Epithelial cell of esophagus (primary cell): Measurements from ENCODE around the gene DNLZ.

ENCODE experiments used
- DNase-seq: peaks from one replicate; pipeline ENCODE4 v3.0.0; 2010; ENCODE audit warnings: low read depth
- H3K4me3 ChIP-seq: 2 replicates; pipeline ENCODE4 v1.5.1; 2011; ENCODE audit warnings: mild to moderate bottlenecking, low read length, control low read depth
- CTCF ChIP-seq: IDR thresholded peaks from 2 replicates; pipeline ENCODE4 v1.5.1; 2011; ENCODE audit warnings: low read depth, mild to moderate bottlenecking, low read length, control low read depth, inconsistent platforms; ENCODE audit not compliant: insufficient read depth; ENCODE audit errors: missing control alignments

Gene DNLZ

GRCh38 chr9:136387217-136387616 is 23.7 kb upstream of the DNLZ start:
- no peak for TF ChIP-seq CTCF
- DNase-seq, result no peak

GRCh38 chr9:136386018-136386417 is 22.5 kb upstream of the DNLZ start:
- no peak overlapping the region for H3K4me3 ChIP-seq
- no peak for TF ChIP-seq CTCF
- DNase-seq, result no peak

More at GRCh38 chr9:136387217-136387616, 23.7 kb upstream of the DNLZ start:
- H3K4me3 ChIP-seq, result no peak overlapping the region

- H3K4me3 ChIP-seq, result no peak overlapping the region
- TF ChIP-seq CTCF, result no peak
- no peak for DNase-seq
These were observed 21.5 kb upstream of the DNLZ start for GRCh38 chr9:136385015-136385414.

- no peak for TF ChIP-seq CTCF
- H3K4me3 ChIP-seq, result no peak overlapping the region
- no peak for DNase-seq
These were observed 19.9 kb upstream of the DNLZ start for GRCh38 chr9:136383436-136383835.

- no peak for TF ChIP-seq CTCF
- no peak overlapping the region for H3K4me3 ChIP-seq
- DNase-seq, result no peak
These were observed 18.5 kb upstream of the DNLZ start for GRCh38 chr9:136381966-136382513.

- no peak for TF ChIP-seq CTCF
- no peak for DNase-seq
- H3K4me3 ChIP-seq, result no peak overlapping the region
These were observed 17.8 kb upstream of the DNLZ start for GRCh38 chr9:136381311-136381710.

GRCh38 chr9:136380381-136380780 is 16.8 kb upstream of the DNLZ start:
- DNase-seq, result no peak
- H3K4me3 ChIP-seq, result no peak overlapping the region
- TF ChIP-seq CTCF, result no peak
